Type B pancreatic cell (in vitro differentiated cells): Measurements from ENCODE around the gene SLC7A4. TPM values are rescaled to one million over a fixed set of nuclear protein-coding genes. Genes with fewer than 3 reads are reported as not detected.

Experiments used
- DNase-seq: peaks from one replicate; pipeline ENCODE4 v3.0.0; 2021; ENCODE audit warnings: mixed read lengths; ENCODE audit not compliant: unreplicated experiment; ENCODE audit errors: extremely low spot score
- H3K27ac Mint-ChIP-seq: 2 replicates; pipeline ENCODE4 v1.8.0; 2021; ENCODE audit warnings: mild to moderate bottlenecking, mixed read lengths
- H3K27me3 Mint-ChIP-seq: 2 replicates; pipeline ENCODE4 v1.8.0; 2021; ENCODE audit warnings: mixed read lengths
- H3K36me3 Mint-ChIP-seq: 2 replicates; pipeline ENCODE4 v1.8.0; 2021; ENCODE audit warnings: mixed read lengths
- H3K4me1 Mint-ChIP-seq: one replicate; pipeline ENCODE4 v1.8.0; 2021; ENCODE audit warnings: mixed read lengths; ENCODE audit not compliant: unreplicated experiment
- H3K4me3 Mint-ChIP-seq: 2 replicates; pipeline ENCODE4 v1.8.0; 2021; ENCODE audit warnings: mild to moderate bottlenecking, mixed read lengths
- H3K9me3 Mint-ChIP-seq: 2 replicates; pipeline ENCODE4 v1.8.0; 2021; ENCODE audit warnings: mixed read lengths
- total RNA-seq: library from RNA; stranded (reverse); gene quantifications from 2 replicates; pipeline ENCODE4 v1.2.1, GENCODE V29; 2021; ENCODE audit warnings: low replicate concordance
- TF ChIP-seq, protein P1 (sequence below): fragments of 200-600 bp; sonication (generic); conservative IDR thresholded peaks from 2 replicates; pipeline ENCODE4 v1.5.0; 2021; ENCODE audit warnings: antibody characterized with exemption, mild to moderate bottlenecking

The SLC7A4 gene
- total RNA-seq, 1 donor from 2014 or later = 3.3 TPM

DNA sequence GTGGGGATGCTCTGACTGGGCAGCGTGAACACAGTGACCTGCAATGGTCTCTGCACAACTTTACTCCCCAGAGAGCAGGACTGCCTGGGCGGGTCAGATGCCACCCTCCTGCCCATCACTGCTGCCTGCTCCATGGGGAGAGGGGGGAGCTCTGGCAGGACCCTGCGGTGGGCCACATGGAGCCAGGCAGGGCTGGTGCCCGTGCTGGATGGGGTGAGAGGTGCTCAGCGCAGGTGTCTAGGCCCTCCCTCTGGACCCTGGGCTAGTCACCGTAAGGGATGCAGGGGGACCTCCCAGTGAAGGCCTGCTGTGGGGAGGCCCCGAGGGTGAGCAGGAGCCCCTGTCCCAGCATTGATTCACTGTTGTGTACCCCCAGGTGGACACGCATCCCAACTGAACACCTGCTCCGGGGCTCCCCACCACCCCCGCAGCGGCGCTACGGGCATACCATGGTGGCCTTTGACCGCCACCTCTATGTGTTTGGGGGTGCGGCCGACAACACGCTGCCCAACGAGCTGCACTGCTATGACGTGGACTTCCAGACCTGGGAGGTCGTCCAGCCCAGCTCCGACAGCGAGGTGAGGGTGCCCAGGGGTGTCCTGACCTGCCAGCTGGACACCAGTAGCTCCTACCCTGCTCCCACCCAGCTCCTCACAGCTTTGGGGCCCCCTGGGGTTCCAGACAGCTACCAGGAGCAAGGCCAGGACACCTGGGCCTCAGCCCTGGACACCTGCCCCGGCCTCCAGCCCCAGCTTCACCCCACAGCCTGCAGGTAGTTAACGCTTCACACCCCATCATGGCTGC is 40.9 kb downstream of the SLC7A4 start:
- TF ChIP-seq, protein P1, sequence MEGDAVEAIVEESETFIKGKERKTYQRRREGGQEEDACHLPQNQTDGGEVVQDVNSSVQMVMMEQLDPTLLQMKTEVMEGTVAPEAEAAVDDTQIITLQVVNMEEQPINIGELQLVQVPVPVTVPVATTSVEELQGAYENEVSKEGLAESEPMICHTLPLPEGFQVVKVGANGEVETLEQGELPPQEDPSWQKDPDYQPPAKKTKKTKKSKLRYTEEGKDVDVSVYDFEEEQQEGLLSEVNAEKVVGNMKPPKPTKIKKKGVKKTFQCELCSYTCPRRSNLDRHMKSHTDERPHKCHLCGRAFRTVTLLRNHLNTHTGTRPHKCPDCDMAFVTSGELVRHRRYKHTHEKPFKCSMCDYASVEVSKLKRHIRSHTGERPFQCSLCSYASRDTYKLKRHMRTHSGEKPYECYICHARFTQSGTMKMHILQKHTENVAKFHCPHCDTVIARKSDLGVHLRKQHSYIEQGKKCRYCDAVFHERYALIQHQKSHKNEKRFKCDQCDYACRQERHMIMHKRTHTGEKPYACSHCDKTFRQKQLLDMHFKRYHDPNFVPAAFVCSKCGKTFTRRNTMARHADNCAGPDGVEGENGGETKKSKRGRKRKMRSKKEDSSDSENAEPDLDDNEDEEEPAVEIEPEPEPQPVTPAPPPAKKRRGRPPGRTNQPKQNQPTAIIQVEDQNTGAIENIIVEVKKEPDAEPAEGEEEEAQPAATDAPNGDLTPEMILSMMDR = no peak
- H3K9me3 Mint-ChIP-seq = no peaks in the 10 kb centered on the region
- no peaks in the 10 kb centered on the region for H3K4me1 Mint-ChIP-seq
- DNase-seq = no peak
- H3K36me3 Mint-ChIP-seq = peaks cover 2% of the 10 kb centered on the region
- no peak overlapping the region for H3K27ac Mint-ChIP-seq
- H3K4me3 Mint-ChIP-seq = no peak overlapping the region
- no peaks in the 10 kb centered on the region for H3K27me3 Mint-ChIP-seq

DNA sequence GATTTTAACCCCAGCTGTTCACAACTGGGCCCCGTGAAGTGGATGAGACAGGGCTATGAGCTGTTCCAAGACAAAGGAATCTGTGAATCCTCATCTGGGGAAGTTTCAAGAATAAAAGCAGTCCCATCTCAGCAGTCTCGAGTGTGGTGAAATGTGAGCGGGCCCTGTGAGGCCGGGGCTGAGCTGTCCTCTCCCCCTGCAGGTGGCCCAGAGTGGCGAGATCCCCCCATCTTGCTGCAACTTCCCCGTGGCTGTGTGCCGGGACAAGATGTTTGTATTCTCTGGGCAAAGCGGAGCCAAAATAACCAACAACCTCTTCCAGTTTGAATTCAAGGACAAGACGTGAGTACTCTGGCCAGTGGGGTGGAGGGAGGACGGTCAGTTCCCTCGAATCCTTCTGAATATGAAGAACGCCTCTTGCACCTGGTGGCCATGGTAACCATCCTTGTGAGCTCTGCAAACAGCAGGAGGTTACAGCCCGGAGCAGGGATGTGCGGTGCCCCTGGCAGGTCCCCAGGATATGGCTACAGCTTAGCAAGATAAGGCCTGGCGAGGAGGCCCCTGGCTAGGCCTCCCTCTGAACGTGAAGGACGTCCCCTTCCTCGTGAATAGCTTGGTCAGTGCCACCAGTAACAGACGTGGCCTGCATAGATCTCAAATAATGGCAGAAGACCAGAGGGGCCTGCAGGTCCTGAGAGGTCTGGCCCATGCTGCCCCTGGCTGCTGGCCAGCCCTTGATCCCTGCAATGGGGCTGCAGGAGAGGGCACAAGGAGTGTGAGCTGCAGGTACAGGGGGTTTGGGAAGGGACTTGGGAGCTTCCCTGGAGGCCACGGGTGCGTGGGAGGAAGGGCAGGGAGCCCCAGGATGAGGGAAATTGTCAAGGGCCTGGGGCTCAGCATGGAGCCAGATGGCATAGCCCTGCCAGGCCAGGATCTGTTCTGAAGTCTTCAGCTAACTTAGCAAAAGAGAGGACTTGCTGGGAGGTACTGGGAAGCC is 41.9 kb downstream of the SLC7A4 start:
- no peaks in the 10 kb centered on the region for H3K27me3 Mint-ChIP-seq
- H3K36me3 Mint-ChIP-seq = peaks cover 6% of the 10 kb centered on the region
- no peak overlapping the region for H3K4me3 Mint-ChIP-seq
- no peaks in the 10 kb centered on the region for H3K9me3 Mint-ChIP-seq
- H3K4me1 Mint-ChIP-seq = no peaks in the 10 kb centered on the region
- TF ChIP-seq, protein P1 = no peak
- DNase-seq = no peak
- no peak overlapping the region for H3K27ac Mint-ChIP-seq

- Mint-ChIP-seq H3K36me3 (peaks cover 6% of the 10 kb centered on the region), H3K9me3 (no peaks in the 10 kb centered on the region), H3K4me1 (no peaks in the 10 kb centered on the region), H3K4me3 (no peak overlapping the region), H3K27ac (no peak overlapping the region), H3K27me3 (no peaks in the 10 kb centered on the region)
- DNase-seq = no peak
- TF ChIP-seq, protein P1 = no peak
These were observed 42.8 kb downstream of the SLC7A4 start for GRCh38 chr22:20989323-20990138.

GRCh38 chr22:20988573-20989322 is 43.6 kb downstream of the SLC7A4 start:
- H3K27me3 Mint-ChIP-seq = no peaks in the 10 kb centered on the region

More at GRCh38 chr22:20988573-20989322, 43.6 kb downstream of the SLC7A4 start:
- no peak for DNase-seq
- Mint-ChIP-seq H3K9me3 (no peaks in the 10 kb centered on the region), H3K36me3 (peaks cover 10% of the 10 kb centered on the region), H3K4me3 (no peak overlapping the region), H3K27ac (no peak overlapping the region), H3K4me1 (peaks cover 4% of the 10 kb centered on the region)
- TF ChIP-seq, protein P1 = no peak
